H7 (cell line): ENCODE measurements around the gene HSD17B12. TPM values are rescaled to one million over a fixed set of nuclear protein-coding genes. Genes with fewer than 3 reads are reported as not detected.

ENCODE experiments used
- DNase-seq: peaks from one replicate; pipeline ENCODE4 v3.0.0; 2012
- H3K27me3 ChIP-seq: 2 replicates; pipeline ENCODE4 v1.6.0; 2011; ENCODE audit warnings: mild to moderate bottlenecking, low read length; ENCODE audit not compliant: control insufficient read depth, insufficient read depth
- H3K36me3 ChIP-seq: replicated peaks from 2 replicates; pipeline ENCODE4 v1.5.1; 2011; ENCODE audit warnings: low read length; ENCODE audit not compliant: control insufficient read depth, insufficient read depth
- H3K4me3 ChIP-seq: 2 replicates; pipeline ENCODE4 v1.5.1; 2011; ENCODE audit warnings: low read depth, mild to moderate bottlenecking, control low read depth, low read length, moderate library complexity; ENCODE audit not compliant: insufficient read depth
- total RNA-seq: library from RNA; depleted of rRNA; stranded (reverse); fragments of >200 nt; shearing (Covaris generic); gene quantifications from 2 replicates; pipeline ENCODE4 v1.2.3, GENCODE V29; 2014

The HSD17B12 gene
- total RNA-seq, 1 experiment from 2014 or later = 72.1 TPM

DNA sequence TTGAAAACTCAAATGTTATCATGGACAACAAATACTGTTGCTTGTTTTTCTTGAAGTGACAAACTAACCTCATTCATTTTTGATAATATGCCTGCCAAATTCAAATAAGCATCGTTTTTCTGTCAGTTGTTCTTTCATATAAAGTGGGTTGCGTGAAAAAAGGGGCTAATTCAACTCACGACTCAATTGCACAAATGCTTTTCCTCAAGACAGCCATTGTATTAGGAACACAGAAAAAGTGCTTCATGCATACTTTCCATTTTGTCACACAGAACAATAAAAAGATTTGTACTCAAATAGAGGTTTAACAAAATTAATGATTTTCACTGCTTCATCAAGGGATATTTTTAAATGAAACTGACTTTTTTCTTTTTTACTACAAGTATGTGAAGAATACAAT, 105.5 kb downstream of the HSD17B12 start:
- no peak overlapping the region for H3K4me3 ChIP-seq
- DNase-seq = no peak
- no peaks in the 10 kb centered on the region for H3K27me3 ChIP-seq
- H3K36me3 ChIP-seq = no peaks in the 10 kb centered on the region

- no peak for DNase-seq
- Histone ChIP-seq H3K36me3 (no peaks in the 10 kb centered on the region), H3K27me3 (no peaks in the 10 kb centered on the region), H3K4me3 (no peak overlapping the region)
These were observed 107.3 kb downstream of the HSD17B12 start for GRCh38 chr11:43787824-43788223.

DNA sequence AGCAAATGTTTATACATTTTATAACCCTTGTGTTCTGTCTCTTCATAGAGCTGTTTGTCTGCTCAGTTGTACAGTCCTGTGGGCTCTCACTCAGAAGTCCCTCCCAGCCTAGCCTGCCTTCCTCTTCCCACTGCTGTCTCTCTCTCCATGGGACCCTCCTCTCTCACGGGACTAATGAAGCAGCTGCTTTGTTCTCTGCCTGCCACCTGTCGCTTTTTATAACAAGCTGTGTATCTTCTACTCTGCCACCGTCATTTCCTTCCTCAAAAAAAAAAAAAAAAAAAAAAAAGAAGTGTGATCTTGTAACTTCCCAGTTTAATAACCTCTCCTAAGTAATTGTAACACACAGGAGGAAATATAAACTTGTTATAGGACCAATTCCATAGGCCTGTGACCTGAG, 107.9 kb downstream of the HSD17B12 start:
- Histone ChIP-seq H3K4me3 (no peak overlapping the region), H3K36me3 (no peaks in the 10 kb centered on the region), H3K27me3 (no peaks in the 10 kb centered on the region)
- no peak for DNase-seq

DNA sequence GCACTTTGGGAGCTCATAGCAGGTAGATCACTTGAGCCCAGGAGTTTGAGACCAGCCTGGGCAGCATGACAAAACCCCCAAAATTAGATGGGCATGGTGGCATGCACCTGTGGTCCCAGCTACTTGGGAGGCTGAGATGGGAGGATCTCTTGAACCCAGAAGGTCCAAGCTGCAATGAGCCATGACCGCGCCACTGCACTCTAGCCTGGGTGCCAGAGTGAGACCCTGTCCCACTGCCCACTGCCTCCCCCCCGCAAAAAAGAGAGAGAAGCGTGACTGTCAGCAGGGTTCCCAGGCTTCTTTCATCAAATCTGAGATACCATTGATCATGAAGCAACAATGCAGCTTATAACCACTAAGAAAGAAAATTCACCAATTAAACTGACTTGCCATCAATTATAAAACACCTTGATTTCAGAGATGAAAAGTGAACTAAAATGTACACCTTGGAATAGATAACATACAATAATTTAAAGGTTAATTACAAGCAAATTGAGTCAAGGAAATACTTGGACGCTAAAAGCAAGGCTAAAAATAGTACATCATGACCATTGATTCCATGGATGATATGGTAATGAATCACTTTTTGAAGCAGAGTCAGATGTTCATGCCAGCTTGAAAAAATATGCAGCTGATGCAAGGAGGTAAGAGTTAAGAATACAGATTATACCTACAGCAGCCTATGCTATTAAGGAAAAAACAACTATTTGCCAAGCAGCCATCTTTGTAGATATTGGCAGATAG, 109.3 kb downstream of the HSD17B12 start:
- DNase-seq = no peak
- H3K36me3 ChIP-seq = no peaks in the 10 kb centered on the region
- H3K4me3 ChIP-seq = no peak overlapping the region
- no peaks in the 10 kb centered on the region for H3K27me3 ChIP-seq

GRCh38 chr11:43790444-43790794, 109.9 kb downstream of the HSD17B12 start:
- no peak overlapping the region for H3K4me3 ChIP-seq
- DNase-seq = no peak
- H3K36me3 ChIP-seq = no peaks in the 10 kb centered on the region
- H3K27me3 ChIP-seq = no peaks in the 10 kb centered on the region

- H3K27me3 ChIP-seq = no peaks in the 10 kb centered on the region
- DNase-seq = no peak
These were observed 116.8 kb downstream of the HSD17B12 start for GRCh38 chr11:43797337-43797736.

GRCh38 chr11:43797866-43798265, 117.3 kb downstream of the HSD17B12 start:
- no peaks in the 10 kb centered on the region for H3K36me3 ChIP-seq
- H3K4me3 ChIP-seq = no peak overlapping the region
- H3K27me3 ChIP-seq = no peaks in the 10 kb centered on the region
- DNase-seq = no peak

More at GRCh38 chr11:43797337-43797736, 116.8 kb downstream of the HSD17B12 start:
- Histone ChIP-seq H3K4me3 (no peak overlapping the region), H3K36me3 (no peaks in the 10 kb centered on the region)

- Histone ChIP-seq H3K4me3 (no peak overlapping the region), H3K36me3 (peaks cover 4% of the 10 kb centered on the region; the same call in 1 of the 2 replicates), H3K27me3 (no peaks in the 10 kb centered on the region)
- peak; percentile 5 for DNase-seq
These were observed 122.0 kb downstream of the HSD17B12 start for GRCh38 chr11:43802509-43802908.

- H3K27me3 ChIP-seq = no peaks in the 10 kb centered on the region
- H3K36me3 ChIP-seq = peaks cover 4% of the 10 kb centered on the region; the same call in 1 of the 2 replicates
- H3K4me3 ChIP-seq = no peak overlapping the region
- DNase-seq = no peak
These were observed 123.2 kb downstream of the HSD17B12 start for GRCh38 chr11:43803766-43804165.

DNA sequence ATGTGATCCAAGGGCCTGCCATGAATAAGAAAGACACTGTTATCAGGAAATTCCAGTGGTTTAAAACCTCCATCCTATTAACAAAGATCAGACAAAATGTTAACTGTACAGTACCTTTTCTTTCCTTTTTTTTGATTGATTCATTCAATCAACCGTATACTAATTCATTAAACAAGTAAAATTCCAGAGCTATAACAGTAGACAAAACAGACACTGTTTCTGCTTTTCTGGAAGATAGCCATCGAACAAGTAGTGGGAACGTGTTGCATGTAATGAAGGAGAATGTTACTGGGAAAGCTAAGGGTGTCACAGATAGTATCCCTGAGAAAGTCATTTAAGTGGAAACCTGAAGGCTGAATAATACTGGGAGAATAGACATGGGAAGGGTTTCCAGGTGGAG, 126.4 kb downstream of the HSD17B12 start:
- peaks cover 4% of the 10 kb centered on the region; the same call in 1 of the 2 replicates for H3K36me3 ChIP-seq
- no peaks in the 10 kb centered on the region for H3K27me3 ChIP-seq
- DNase-seq = no peak
- no peak overlapping the region for H3K4me3 ChIP-seq

DNA sequence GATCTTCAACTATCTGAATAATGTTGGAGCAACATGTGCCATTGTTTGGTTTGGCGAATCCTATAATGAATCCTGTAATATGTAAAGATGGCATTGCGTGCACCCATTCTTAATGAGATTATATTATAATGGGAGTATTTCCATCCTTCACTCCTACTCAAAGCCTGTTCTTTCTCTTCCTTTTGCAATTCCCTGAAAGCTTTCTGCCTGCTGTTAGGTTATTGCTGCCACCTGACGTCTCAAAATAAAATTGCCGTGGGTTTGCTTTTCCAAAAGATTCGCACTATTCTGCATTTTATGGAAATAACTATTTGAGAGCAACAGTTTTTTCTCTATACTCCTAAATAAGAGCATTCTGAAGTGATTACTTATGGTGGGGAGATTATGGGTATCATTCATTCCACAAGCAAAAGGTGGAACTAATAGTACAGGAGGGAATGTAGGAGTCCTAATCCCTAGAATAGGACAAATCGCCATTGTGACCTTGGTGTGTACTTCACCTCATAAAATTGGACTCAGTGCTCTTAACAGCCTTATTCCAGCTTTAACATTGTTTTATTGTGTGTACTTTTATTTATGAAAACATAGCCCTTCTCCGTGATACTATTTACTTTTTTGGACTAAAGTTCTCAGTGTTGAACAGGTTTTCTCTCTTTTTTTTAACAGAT, 130.5 kb downstream of the HSD17B12 start:
- Histone ChIP-seq H3K4me3 (no peak overlapping the region), H3K27me3 (no peaks in the 10 kb centered on the region), H3K36me3 (no peaks in the 10 kb centered on the region)
- DNase-seq = no peak

DNA sequence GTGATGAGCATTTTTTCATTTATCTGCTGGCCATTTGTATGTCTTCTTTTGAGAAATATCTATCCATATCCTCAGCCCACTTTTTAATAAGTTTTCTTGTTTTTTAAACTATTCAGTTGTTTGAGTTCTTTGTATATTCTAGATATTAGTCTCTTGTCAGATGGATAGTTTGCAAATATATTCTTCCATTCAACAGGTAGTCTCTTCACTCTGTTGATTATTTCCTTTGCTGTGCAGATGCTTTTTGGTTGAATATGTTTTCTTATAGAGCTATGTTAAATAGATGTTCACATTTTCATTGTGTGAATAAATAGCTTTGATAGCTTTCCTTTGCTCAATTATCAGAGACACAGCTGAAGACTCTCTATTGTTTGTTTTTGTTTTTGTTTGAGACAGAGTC, 131.9 kb downstream of the HSD17B12 start:
- Histone ChIP-seq H3K36me3 (no peaks in the 10 kb centered on the region), H3K4me3 (no peak overlapping the region), H3K27me3 (no peaks in the 10 kb centered on the region)
- no peak for DNase-seq

GRCh38 chr11:43818220-43818619, 137.7 kb downstream of the HSD17B12 start:
- H3K27me3 ChIP-seq = no peaks in the 10 kb centered on the region
- DNase-seq = no peak

DNA sequence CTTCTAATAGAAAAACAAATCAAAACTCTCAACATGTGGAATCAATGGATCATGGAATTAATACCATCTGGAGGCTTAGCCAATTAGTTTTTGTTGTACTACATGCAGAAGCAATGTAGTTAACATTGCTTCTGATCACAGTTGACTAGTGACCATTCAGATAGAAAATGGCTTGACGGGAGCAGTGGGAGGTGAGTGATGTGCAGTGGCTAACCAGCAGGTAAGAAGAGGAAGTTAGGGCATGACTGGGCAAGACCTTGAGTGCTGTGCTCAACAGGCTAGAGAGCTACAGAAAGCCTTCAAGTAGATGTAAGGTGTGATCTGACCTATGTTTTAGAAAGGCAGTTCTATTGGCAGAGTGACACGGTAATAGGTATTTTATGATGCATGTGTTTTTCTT, 139.4 kb downstream of the HSD17B12 start:
- Histone ChIP-seq H3K4me3 (no peak overlapping the region), H3K36me3 (no peaks in the 10 kb centered on the region; the same call in 1 of the 2 replicates), H3K27me3 (no peaks in the 10 kb centered on the region)
- DNase-seq = no peak

More at GRCh38 chr11:43818220-43818619, 137.7 kb downstream of the HSD17B12 start:
- Histone ChIP-seq H3K4me3 (no peak overlapping the region), H3K36me3 (no peaks in the 10 kb centered on the region; the same call in 1 of the 2 replicates)

GRCh38 chr11:43823316-43823715, 142.8 kb downstream of the HSD17B12 start:
- Histone ChIP-seq H3K4me3 (no peak overlapping the region), H3K36me3 (no peaks in the 10 kb centered on the region; the same call in 1 of the 2 replicates), H3K27me3 (no peaks in the 10 kb centered on the region)
- no peak for DNase-seq
